RWPE2 (cell line): ENCODE results near the gene ENOPH1.

ENCODE experiments used
- ATAC-seq: fragments of 200-7000 bp; cut with Tn5 transposase; 3 replicates; pipeline ENCODE4 v1.9.1; 2021; ENCODE audit warnings: low read depth
- DNase-seq: peaks from one replicate; pipeline ENCODE4 v3.0.0-alpha.2; 2020; ENCODE audit warnings: low spot score
- H3K27ac ChIP-seq: fragments of 450-650 bp; 2 replicates; pipeline ENCODE4 v1.5.1; 2017; ENCODE audit warnings: mild to moderate bottlenecking; ENCODE audit not compliant: poor library complexity, severe bottlenecking
- H3K27me3 ChIP-seq: fragments of 250-450 bp; sonication (Bioruptor Pico); 2 replicates; pipeline ENCODE4 v1.5.1; 2021; ENCODE audit warnings: mild to moderate bottlenecking, moderate library complexity; ENCODE audit not compliant: insufficient read depth, poor library complexity, severe bottlenecking
- H3K36me3 ChIP-seq: fragments of 250-450 bp; sonication (Bioruptor Pico); 2 replicates; pipeline ENCODE4 v1.5.1; 2020; ENCODE audit warnings: low read depth, mild to moderate bottlenecking, moderate library complexity
- H3K4me1 ChIP-seq: fragments of 250-450 bp; sonication (Bioruptor Pico); 2 replicates; pipeline ENCODE4 v1.5.1; 2021; ENCODE audit warnings: mild to moderate bottlenecking, moderate library complexity; ENCODE audit not compliant: insufficient read depth, poor library complexity, severe bottlenecking
- H3K4me3 ChIP-seq: fragments of 250-450 bp; sonication (Bioruptor Pico); 2 replicates; pipeline ENCODE4 v1.5.1; 2021; ENCODE audit warnings: mild to moderate bottlenecking, moderate library complexity; ENCODE audit not compliant: severe bottlenecking
- H3K9me3 ChIP-seq: fragments of 250-450 bp; sonication (Bioruptor Pico); 2 replicates; pipeline ENCODE4 v1.5.1; 2021; ENCODE audit warnings: mild to moderate bottlenecking, moderate library complexity; ENCODE audit not compliant: severe bottlenecking
- CTCF ChIP-seq: fragments of 450-650 bp; IDR thresholded peaks from one replicate; pipeline ENCODE4 v1.5.1; 2017; ENCODE audit warnings: mild to moderate bottlenecking, moderate library complexity; ENCODE audit not compliant: poor library complexity, severe bottlenecking

ENOPH1 gene

GRCh38 chr4:82493721-82494425 is 63.5 kb downstream of the ENOPH1 start:
- no peaks in the 10 kb centered on the region for H3K36me3 ChIP-seq
- DNase-seq (no peak), ATAC-seq (no peak)
- no peaks in the 10 kb centered on the region for H3K4me1 ChIP-seq
- no peak for TF ChIP-seq CTCF
- H3K9me3 ChIP-seq: no peaks in the 10 kb centered on the region
- H3K27ac ChIP-seq: no peak overlapping the region
- H3K4me3 ChIP-seq: no peak overlapping the region
- no peaks in the 10 kb centered on the region for H3K27me3 ChIP-seq

- Histone ChIP-seq H3K9me3 (no peaks in the 10 kb centered on the region), H3K4me1 (peaks cover 6% of the 10 kb centered on the region), H3K4me3 (no peak overlapping the region), H3K27me3 (no peaks in the 10 kb centered on the region), H3K36me3 (no peaks in the 10 kb centered on the region), H3K27ac (no peak overlapping the region)
- DNase-seq (no peak), ATAC-seq (no peak)
- no peak for TF ChIP-seq CTCF
Observed at GRCh38 chr4:82495666-82496065, 65.3 kb downstream of the ENOPH1 start.

- peaks cover 6% of the 10 kb centered on the region for H3K4me1 ChIP-seq
- no peaks in the 10 kb centered on the region for H3K27me3 ChIP-seq
- H3K4me3 ChIP-seq: no peak overlapping the region
- DNase-seq (no peak), ATAC-seq (no peak)
- no peaks in the 10 kb centered on the region for H3K36me3 ChIP-seq
- H3K27ac ChIP-seq: no peak overlapping the region
- no peak for TF ChIP-seq CTCF
- no peaks in the 10 kb centered on the region for H3K9me3 ChIP-seq
Observed at GRCh38 chr4:82496349-82496748, 66.0 kb downstream of the ENOPH1 start.

- Histone ChIP-seq H3K4me3 (no peak overlapping the region), H3K27me3 (no peaks in the 10 kb centered on the region), H3K9me3 (no peaks in the 10 kb centered on the region), H3K4me1 (peaks cover 6% of the 10 kb centered on the region), H3K27ac (no peak overlapping the region), H3K36me3 (no peaks in the 10 kb centered on the region)
- TF ChIP-seq CTCF: no peak
- ATAC-seq (peak; percentile 41; the same call in 1 of the 3 replicates), DNase-seq (no peak)
Observed at GRCh38 chr4:82499738-82500434, 69.5 kb downstream of the ENOPH1 start.
